NB4 (cell line): ENCODE data around the gene SNX9.

Experiments
- DNase-seq: peaks from one replicate; pipeline ENCODE4 v3.0.0; 2010; ENCODE audit warnings: low read depth
- H3K4me3 ChIP-seq: one replicate; pipeline ENCODE4 v1.5.1; 2011; ENCODE audit warnings: mild to moderate bottlenecking, low read depth, low read length, moderate library complexity
- CTCF ChIP-seq: IDR thresholded peaks from one replicate; pipeline ENCODE4 v1.5.1; 2012; ENCODE audit warnings: low read depth, low read length
- MAX ChIP-seq: IDR thresholded peaks from 2 replicates; pipeline ENCODE4 v1.6.1; 2011; ENCODE audit warnings: low read depth, low read length
- MYC ChIP-seq: IDR thresholded peaks from 2 replicates; pipeline ENCODE4 v1.6.1; 2011; ENCODE audit warnings: low read depth, low read length
- POLR2A ChIP-seq: IDR thresholded peaks from 2 replicates; pipeline ENCODE4 v1.6.1; 2011; ENCODE audit warnings: mild to moderate bottlenecking; ENCODE audit not compliant: insufficient read length; ENCODE audit errors: extremely low read depth

SNX9 gene

GRCh38 chr6:157953580-157954091 is 130.6 kb downstream of the SNX9 start:
- no peak for TF ChIP-seq POLR2A
- TF ChIP-seq MAX: no peak
- no peak for TF ChIP-seq CTCF
- TF ChIP-seq MYC: no peak
- peak; percentile 14 for DNase-seq

GRCh38 chr6:157954150-157955117 is 131.4 kb downstream of the SNX9 start:
- H3K4me3 ChIP-seq: no peak overlapping the region
- peak; percentile 51 for DNase-seq
- TF ChIP-seq MYC: no peak
- no peak for TF ChIP-seq CTCF

More at GRCh38 chr6:157953580-157954091, 130.6 kb downstream of the SNX9 start:
- no peak overlapping the region for H3K4me3 ChIP-seq

GRCh38 chr6:157955675-157956074 is 132.6 kb downstream of the SNX9 start:
- no peak for DNase-seq
- H3K4me3 ChIP-seq: no peak overlapping the region
- TF ChIP-seq MYC (no peak), CTCF (no peak), POLR2A (no peak), MAX (no peak)

- H3K4me3 ChIP-seq: no peak overlapping the region
- DNase-seq: no peak
- TF ChIP-seq CTCF: no peak
- no peak for TF ChIP-seq POLR2A
- no peak for TF ChIP-seq MAX
- no peak for TF ChIP-seq MYC
Observed at GRCh38 chr6:157956171-157956730, 133.2 kb downstream of the SNX9 start.

- H3K4me3 ChIP-seq: no peak overlapping the region
- DNase-seq: no peak
- TF ChIP-seq POLR2A: no peak
- TF ChIP-seq CTCF: no peak
- TF ChIP-seq MAX: no peak
- no peak for TF ChIP-seq MYC
Observed at GRCh38 chr6:157959451-157960227, 136.6 kb downstream of the SNX9 start.
